Smooth muscle cell (in vitro differentiated cells): ENCODE data around the gene GARIN5A. TPM values are rescaled to one million over a fixed set of nuclear protein-coding genes. Genes with fewer than 3 reads are reported as not detected.

Experiments used
- DNase-seq: peaks from one replicate; lab custom pipeline; 2025; ENCODE audit not compliant: unreplicated experiment; lab: John Stamatoyannopoulos, UW
- H2AFZ ChIP-seq: fragments of 200-600 bp; sonication (generic); 2 replicates; pipeline ENCODE4 v1.6.0; 2016; ENCODE audit warnings: antibody characterized with exemption, low read depth, mild to moderate bottlenecking
- H3F3A ChIP-seq: fragments of 200-600 bp; sonication (generic); 2 replicates; pipeline ENCODE4 v1.6.0; 2017; ENCODE audit warnings: antibody characterized with exemption, low read depth
- H3K27ac ChIP-seq: fragments of 200-600 bp; sonication (generic); 2 replicates; pipeline ENCODE4 v1.5.1; 2016; ENCODE audit warnings: low read depth, mild to moderate bottlenecking
- H3K27me3 ChIP-seq: fragments of 200-600 bp; sonication (generic); 2 replicates; pipeline ENCODE4 v1.6.1; 2016; ENCODE audit warnings: low read depth, mild to moderate bottlenecking
- H3K36me3 ChIP-seq: fragments of 200-600 bp; sonication (generic); 2 replicates; pipeline ENCODE4 v1.5.1; 2016; ENCODE audit warnings: low read depth
- H3K4me1 ChIP-seq: fragments of 200-600 bp; sonication (generic); 2 replicates; pipeline ENCODE4 v1.5.1; 2016; ENCODE audit warnings: low read depth
- H3K4me2 ChIP-seq: fragments of 200-600 bp; sonication (generic); 2 replicates; pipeline ENCODE4 v1.6.0; 2016; ENCODE audit warnings: mild to moderate bottlenecking
- H3K4me3 ChIP-seq: fragments of 200-600 bp; sonication (generic); 2 replicates; pipeline ENCODE4 v1.5.1; 2016; ENCODE audit warnings: mild to moderate bottlenecking
- H3K79me2 ChIP-seq: fragments of 200-600 bp; sonication (generic); 2 replicates; pipeline ENCODE4 v1.6.0; 2016; ENCODE audit warnings: low read depth, mild to moderate bottlenecking
- H3K9ac ChIP-seq: fragments of 200-600 bp; sonication (generic); 2 replicates; pipeline ENCODE4 v1.6.0; 2016; ENCODE audit warnings: low read depth
- H3K9me3 ChIP-seq: fragments of 200-600 bp; sonication (generic); replicated peaks from 2 replicates; pipeline ENCODE4 v1.5.1; 2016; ENCODE audit warnings: low read depth
- H4K20me1 ChIP-seq: fragments of 200-600 bp; sonication (generic); 2 replicates; pipeline ENCODE4 v1.6.0; 2016; ENCODE audit warnings: low read depth
- WGBS: methylation state at CpG from one replicate; pipeline ENCODE4 v1.1.7; 2016; ENCODE audit warnings: low lambda C conversion rate; 5-methylcytosine and 5-hydroxymethylcytosine counted together
- polyA plus RNA-seq: library from polyadenylated mRNA; unstranded; fragments of >200 nt; fragmentation: Nextera tagmentation; extraction: Ambion mirVana; gene quantifications from 2 replicates; pipeline ENCODE4 v1.2.1, GENCODE V29; 2016
- total RNA-seq: library from RNA; depleted of rRNA; stranded (reverse); fragments of >200 nt; gene quantifications from 2 replicates; pipeline ENCODE4 v1.2.3, GENCODE V29; 2014
- TF ChIP-seq, protein P1 (sequence below): fragments of 200-600 bp; sonication (generic); IDR thresholded peaks from 2 replicates; pipeline ENCODE4 v1.5.1; 2017; ENCODE audit warnings: borderline replicate concordance, mild to moderate bottlenecking, antibody characterized with exemption; ENCODE audit not compliant: insufficient read depth, poor library complexity, severe bottlenecking

Gene GARIN5A
- total and polyA plus RNA-seq, 2 experiments from 2014 or later: 1.7 to 2.1 TPM

DNA sequence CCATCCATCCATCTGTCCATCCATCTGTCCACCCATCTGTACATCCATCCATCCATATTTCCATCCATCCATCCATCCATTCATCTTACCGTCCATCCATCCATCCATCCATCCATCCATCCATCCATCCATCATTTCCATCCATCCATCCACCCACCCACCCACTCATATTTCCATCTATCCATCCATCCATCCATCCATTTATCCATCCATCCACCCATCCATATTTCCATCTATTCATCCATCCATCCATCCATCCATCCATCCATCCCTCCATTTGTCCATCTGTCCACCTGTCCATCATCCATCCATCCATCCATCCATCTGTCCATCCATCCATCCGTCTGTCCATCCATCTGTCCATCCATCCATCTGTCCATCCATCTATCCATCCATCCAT lies 20.7 kb downstream of the GARIN5A start:
- Histone ChIP-seq H4K20me1 (no peaks in the 10 kb centered on the region), H3K4me1 (no peaks in the 10 kb centered on the region), H2AFZ (no peak overlapping the region), H3K79me2 (no peaks in the 10 kb centered on the region), H3K9ac (no peak overlapping the region), H3K4me3 (no peak overlapping the region), H3K27me3 (no peaks in the 10 kb centered on the region), H3F3A (no peaks in the 10 kb centered on the region), H3K9me3 (no peaks in the 10 kb centered on the region), H3K36me3 (no peaks in the 10 kb centered on the region), H3K4me2 (no peak overlapping the region), H3K27ac (no peak overlapping the region)
- no peak for DNase-seq
- TF ChIP-seq, protein P1, sequence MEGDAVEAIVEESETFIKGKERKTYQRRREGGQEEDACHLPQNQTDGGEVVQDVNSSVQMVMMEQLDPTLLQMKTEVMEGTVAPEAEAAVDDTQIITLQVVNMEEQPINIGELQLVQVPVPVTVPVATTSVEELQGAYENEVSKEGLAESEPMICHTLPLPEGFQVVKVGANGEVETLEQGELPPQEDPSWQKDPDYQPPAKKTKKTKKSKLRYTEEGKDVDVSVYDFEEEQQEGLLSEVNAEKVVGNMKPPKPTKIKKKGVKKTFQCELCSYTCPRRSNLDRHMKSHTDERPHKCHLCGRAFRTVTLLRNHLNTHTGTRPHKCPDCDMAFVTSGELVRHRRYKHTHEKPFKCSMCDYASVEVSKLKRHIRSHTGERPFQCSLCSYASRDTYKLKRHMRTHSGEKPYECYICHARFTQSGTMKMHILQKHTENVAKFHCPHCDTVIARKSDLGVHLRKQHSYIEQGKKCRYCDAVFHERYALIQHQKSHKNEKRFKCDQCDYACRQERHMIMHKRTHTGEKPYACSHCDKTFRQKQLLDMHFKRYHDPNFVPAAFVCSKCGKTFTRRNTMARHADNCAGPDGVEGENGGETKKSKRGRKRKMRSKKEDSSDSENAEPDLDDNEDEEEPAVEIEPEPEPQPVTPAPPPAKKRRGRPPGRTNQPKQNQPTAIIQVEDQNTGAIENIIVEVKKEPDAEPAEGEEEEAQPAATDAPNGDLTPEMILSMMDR: no peak
- 88% methylated on average over 2 of the region's 2 CpGs for WGBS

DNA sequence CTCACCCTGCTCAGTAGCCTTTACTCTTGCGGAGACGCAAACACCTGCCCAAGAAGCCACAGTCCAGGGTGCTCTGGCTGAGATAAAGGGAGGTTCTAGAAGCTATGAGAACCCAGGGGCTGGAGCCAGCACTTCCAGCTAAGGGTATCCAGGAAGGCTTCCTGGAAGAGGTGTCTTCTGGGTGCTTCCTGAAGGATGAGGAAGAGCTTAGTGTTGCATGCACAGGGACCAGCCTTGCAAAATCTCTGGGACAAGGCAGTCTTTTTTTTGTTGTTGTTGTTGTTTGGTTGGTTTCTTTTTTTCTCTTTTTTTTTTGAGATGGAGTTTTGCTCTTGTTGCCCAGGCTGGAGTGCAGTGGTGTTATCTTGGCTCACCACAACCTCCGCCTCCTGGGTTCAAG lies 23.4 kb downstream of the GARIN5A start:
- H3F3A ChIP-seq: no peaks in the 10 kb centered on the region
- H3K27ac ChIP-seq: no peak overlapping the region
- DNase-seq: no peak
- H3K4me1 ChIP-seq: no peaks in the 10 kb centered on the region
- no peak overlapping the region for H3K4me3 ChIP-seq
- H3K9me3 ChIP-seq: no peaks in the 10 kb centered on the region
- no peak overlapping the region for H2AFZ ChIP-seq
- no peaks in the 10 kb centered on the region for H3K36me3 ChIP-seq
- H3K4me2 ChIP-seq: no peak overlapping the region
- TF ChIP-seq, protein P1: no peak
- no peaks in the 10 kb centered on the region for H4K20me1 ChIP-seq
- no peaks in the 10 kb centered on the region for H3K79me2 ChIP-seq
- H3K9ac ChIP-seq: no peak overlapping the region
- no peaks in the 10 kb centered on the region for H3K27me3 ChIP-seq
- 94% methylated on average over 3 of the region's 3 CpGs for WGBS

DNA sequence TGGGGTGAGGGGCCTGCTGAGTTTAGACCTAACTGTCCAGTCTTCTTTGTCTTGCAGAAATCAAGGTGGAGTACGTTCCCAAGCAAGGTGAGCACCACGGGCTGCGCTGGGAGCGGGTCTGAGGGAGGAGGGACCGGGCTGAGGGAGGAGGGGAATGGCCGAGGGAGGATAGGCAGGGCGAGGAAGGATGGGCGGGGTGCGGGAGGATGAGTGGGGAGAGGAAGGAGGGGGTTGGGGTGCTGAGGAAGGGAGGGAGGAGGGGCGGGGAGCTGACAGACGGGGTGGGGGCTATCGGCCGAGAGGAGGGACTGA lies 25.5 kb downstream of the GARIN5A start:
- Histone ChIP-seq H2AFZ (no peak overlapping the region), H3K9ac (no peak overlapping the region), H3K27ac (no peak overlapping the region), H3K36me3 (no peaks in the 10 kb centered on the region), H4K20me1 (no peaks in the 10 kb centered on the region), H3F3A (no peaks in the 10 kb centered on the region), H3K4me3 (no peak overlapping the region), H3K79me2 (no peaks in the 10 kb centered on the region), H3K27me3 (no peaks in the 10 kb centered on the region), H3K4me1 (no peaks in the 10 kb centered on the region), H3K4me2 (no peak overlapping the region), H3K9me3 (no peaks in the 10 kb centered on the region)
- 78% methylated on average over 6 of the region's 13 CpGs for WGBS
- no peak for DNase-seq
- TF ChIP-seq, protein P1: no peak

DNA sequence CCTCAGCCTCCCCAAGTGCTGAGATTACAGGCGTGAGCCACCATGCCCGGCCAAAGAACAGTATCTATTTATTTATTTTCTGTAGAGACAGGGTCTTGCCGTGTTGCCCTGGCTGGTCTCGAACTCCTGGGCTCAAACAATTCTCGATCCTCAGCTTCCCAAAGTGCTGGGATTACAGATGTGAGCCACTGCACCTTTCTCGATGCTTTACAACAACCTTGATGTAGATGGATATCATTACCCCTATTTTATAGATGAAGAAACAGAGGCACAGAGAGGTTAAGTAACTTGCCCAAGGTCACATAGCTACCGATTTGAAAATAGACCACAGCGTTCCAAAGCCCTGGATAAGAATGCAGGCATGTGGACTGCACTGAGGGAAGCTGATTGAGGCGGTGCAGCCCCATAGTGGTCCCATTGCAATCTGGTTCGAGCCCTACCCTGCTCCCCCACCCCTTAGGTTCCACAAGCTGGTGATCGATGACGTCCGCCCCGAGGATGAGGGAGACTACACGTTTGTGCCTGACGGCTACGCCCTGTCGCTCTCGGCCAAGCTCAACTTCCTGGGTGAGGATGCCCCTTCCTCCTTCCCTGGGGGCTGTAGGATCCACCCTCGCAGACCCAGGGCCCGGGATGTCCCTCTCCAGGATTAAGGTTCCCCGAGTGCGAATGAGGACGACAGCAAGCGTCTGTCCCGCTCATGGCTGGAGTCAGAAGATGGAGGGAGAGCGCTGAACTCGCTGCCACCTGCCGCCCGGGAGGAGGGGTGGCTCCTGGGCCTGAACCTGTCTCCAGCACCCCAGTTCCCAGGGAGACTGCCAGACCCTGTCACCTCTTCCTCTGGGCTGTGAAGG lies 26.1 kb downstream of the GARIN5A start:
- WGBS: 88% methylated on average over 30 of the region's 30 CpGs
- no peak overlapping the region for H3K4me3 ChIP-seq
- TF ChIP-seq, protein P1: no peak
- no peaks in the 10 kb centered on the region for H3K9me3 ChIP-seq
- H2AFZ ChIP-seq: no peak overlapping the region
- no peaks in the 10 kb centered on the region for H3K36me3 ChIP-seq
- no peaks in the 10 kb centered on the region for H3K4me1 ChIP-seq
- no peaks in the 10 kb centered on the region for H3K27me3 ChIP-seq
- H3K9ac ChIP-seq: no peak overlapping the region
- no peaks in the 10 kb centered on the region for H4K20me1 ChIP-seq
- H3K79me2 ChIP-seq: no peaks in the 10 kb centered on the region
- H3F3A ChIP-seq: no peaks in the 10 kb centered on the region
- no peak overlapping the region for H3K4me2 ChIP-seq
- DNase-seq: no peak
- H3K27ac ChIP-seq: no peak overlapping the region
